ENCODE measurements around the gene ZNF512B. TPM values are rescaled to one million over a fixed set of nuclear protein-coding genes. Genes with fewer than 3 reads are reported as not detected.
A peak's percentile ranks its signal among the peaks of the same experiment; 100 is the strongest.

Gene ZNF512B
- total RNA-seq, 1 donor from 2014 or later = 49.4 TPM

GRCh38 chr20:64003960-64004725 is 34.4 kb upstream of the ZNF512B start:
- H3K4me3 Mint-ChIP-seq (ENCODE audit: low read depth) = no peak overlapping the region
- peak overlapping the region; percentile 74 for H3K27ac Mint-ChIP-seq
- no peak for DNase-seq (ENCODE audit: low spot score, unreplicated experiment)
- no peaks in the 10 kb centered on the region for H3K9me3 Mint-ChIP-seq (ENCODE audit: low read depth)
- H3K4me1 Mint-ChIP-seq (ENCODE audit: low read depth) = peaks cover 5% of the 10 kb centered on the region
- no peaks in the 10 kb centered on the region for H3K27me3 Mint-ChIP-seq
- H3K36me3 Mint-ChIP-seq (ENCODE audit: insufficient read depth) = peaks cover 29% of the 10 kb centered on the region
- TF ChIP-seq CTCF (IDR thresholded peaks at IDR 0.05; ENCODE audit: unreplicated experiment) = no peak

GRCh38 chr20:64001607-64002011 is 31.9 kb upstream of the ZNF512B start:
- DNase-seq (ENCODE audit: low spot score, unreplicated experiment) = no peak
- Mint-ChIP-seq H3K27me3 (no peaks in the 10 kb centered on the region), H3K9me3 (ENCODE audit: low read depth) (no peaks in the 10 kb centered on the region), H3K4me3 (ENCODE audit: low read depth) (no peak overlapping the region), H3K4me1 (ENCODE audit: low read depth) (peaks cover 5% of the 10 kb centered on the region), H3K27ac (no peak overlapping the region), H3K36me3 (ENCODE audit: insufficient read depth) (peaks cover 25% of the 10 kb centered on the region)
- no peak for TF ChIP-seq CTCF (IDR thresholded peaks at IDR 0.05; ENCODE audit: unreplicated experiment)

GRCh38 chr20:64000906-64001305 is 31.2 kb upstream of the ZNF512B start:
- TF ChIP-seq CTCF (IDR thresholded peaks at IDR 0.05; ENCODE audit: unreplicated experiment) = no peak
- no peaks in the 10 kb centered on the region for H3K9me3 Mint-ChIP-seq (ENCODE audit: low read depth)

GRCh38 chr20:63982937-63983336 is 13.2 kb upstream of the ZNF512B start:
- peaks cover 24% of the 10 kb centered on the region for H3K4me1 Mint-ChIP-seq (ENCODE audit: low read depth)
- H3K27ac Mint-ChIP-seq = peak overlapping the region; percentile 56
- no peaks in the 10 kb centered on the region for H3K27me3 Mint-ChIP-seq
- no peak for TF ChIP-seq CTCF (IDR thresholded peaks at IDR 0.05; ENCODE audit: unreplicated experiment)
- DNase-seq (ENCODE audit: low spot score, unreplicated experiment) = no peak
- no peaks in the 10 kb centered on the region for H3K9me3 Mint-ChIP-seq (ENCODE audit: low read depth)
- H3K36me3 Mint-ChIP-seq (ENCODE audit: insufficient read depth) = peaks cover 18% of the 10 kb centered on the region
- H3K4me3 Mint-ChIP-seq (ENCODE audit: low read depth) = peak overlapping the region; percentile 91

More at GRCh38 chr20:64000906-64001305, 31.2 kb upstream of the ZNF512B start:
- Mint-ChIP-seq H3K36me3 (ENCODE audit: insufficient read depth) (peaks cover 24% of the 10 kb centered on the region), H3K4me3 (ENCODE audit: low read depth) (no peak overlapping the region), H3K4me1 (ENCODE audit: low read depth) (peaks cover 5% of the 10 kb centered on the region), H3K27me3 (no peaks in the 10 kb centered on the region), H3K27ac (no peak overlapping the region)
- no peak for DNase-seq (ENCODE audit: low spot score, unreplicated experiment)

- Mint-ChIP-seq H3K27me3 (no peaks in the 10 kb centered on the region), H3K9me3 (ENCODE audit: low read depth) (no peaks in the 10 kb centered on the region), H3K4me3 (ENCODE audit: low read depth) (peak within 1 kb of the TSS; percentile 91), H3K27ac (peak within 1 kb of the TSS; percentile 97), H3K4me1 (ENCODE audit: low read depth) (peaks cover 24% of the 10 kb centered on the region), H3K36me3 (ENCODE audit: insufficient read depth) (peaks cover 18% of the 10 kb centered on the region)
- peak; percentile 88 for DNase-seq (ENCODE audit: low spot score, unreplicated experiment)
- peak; percentile 81 for TF ChIP-seq CTCF (IDR thresholded peaks at IDR 0.05; ENCODE audit: unreplicated experiment)
Measured at GRCh38 chr20:63980806-63981728, 11.3 kb upstream of the ZNF512B start, which contains the start of gene PRPF6. PRPF6 (plus strand) TSS chr20:63981132; CDS start chr20:63981246, 114 bp downstream.

All from progenitor cell of endocrine pancreas (in vitro differentiated cells).